Hepatocyte (in vitro differentiated cells): ENCODE results near the gene MAMDC2.

Experiments
- CTCF ChIP-seq: fragments of 200-600 bp; sonication (generic); IDR thresholded peaks from 2 replicates; pipeline ENCODE4 v1.5.1; 2016; ENCODE audit warnings: antibody characterized with exemption, mild to moderate bottlenecking; ENCODE audit not compliant: poor library complexity
- EZH2phosphoT487 ChIP-seq: fragments of 200-600 bp; sonication (generic); IDR thresholded peaks from one replicate; pipeline ENCODE4 v1.6.1; 2018; ENCODE audit warnings: antibody characterized with exemption, mild to moderate bottlenecking, low read depth, moderate library complexity; ENCODE audit not compliant: unreplicated experiment, severe bottlenecking

GRCh38 chr9:70007831-70008230 lies 35.8 kb upstream of the MAMDC2 start:
- no peak for TF ChIP-seq CTCF
- TF ChIP-seq EZH2phosphoT487, result no peak
